ENCODE results near the gene TBCA.

DNA sequence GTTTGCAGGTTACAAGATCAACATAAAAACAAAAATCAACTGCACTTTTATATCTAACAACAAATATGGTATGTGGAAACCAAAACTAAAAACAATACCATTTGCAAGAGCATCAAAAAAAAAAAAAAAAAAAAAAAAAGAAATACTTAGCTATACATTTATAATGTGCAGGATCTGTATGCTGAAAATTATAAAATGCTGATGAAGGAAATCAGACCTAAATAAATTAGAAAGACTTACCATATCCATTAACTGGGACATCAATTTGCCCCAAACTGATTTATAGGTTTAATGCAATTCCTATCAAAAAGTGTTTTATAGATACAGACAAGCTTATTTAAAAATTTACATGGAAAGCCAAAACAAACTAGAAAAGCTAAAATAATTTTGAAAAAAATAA is 77.2 kb downstream of the TBCA start:
- TF ChIP-seq, protein P1, sequence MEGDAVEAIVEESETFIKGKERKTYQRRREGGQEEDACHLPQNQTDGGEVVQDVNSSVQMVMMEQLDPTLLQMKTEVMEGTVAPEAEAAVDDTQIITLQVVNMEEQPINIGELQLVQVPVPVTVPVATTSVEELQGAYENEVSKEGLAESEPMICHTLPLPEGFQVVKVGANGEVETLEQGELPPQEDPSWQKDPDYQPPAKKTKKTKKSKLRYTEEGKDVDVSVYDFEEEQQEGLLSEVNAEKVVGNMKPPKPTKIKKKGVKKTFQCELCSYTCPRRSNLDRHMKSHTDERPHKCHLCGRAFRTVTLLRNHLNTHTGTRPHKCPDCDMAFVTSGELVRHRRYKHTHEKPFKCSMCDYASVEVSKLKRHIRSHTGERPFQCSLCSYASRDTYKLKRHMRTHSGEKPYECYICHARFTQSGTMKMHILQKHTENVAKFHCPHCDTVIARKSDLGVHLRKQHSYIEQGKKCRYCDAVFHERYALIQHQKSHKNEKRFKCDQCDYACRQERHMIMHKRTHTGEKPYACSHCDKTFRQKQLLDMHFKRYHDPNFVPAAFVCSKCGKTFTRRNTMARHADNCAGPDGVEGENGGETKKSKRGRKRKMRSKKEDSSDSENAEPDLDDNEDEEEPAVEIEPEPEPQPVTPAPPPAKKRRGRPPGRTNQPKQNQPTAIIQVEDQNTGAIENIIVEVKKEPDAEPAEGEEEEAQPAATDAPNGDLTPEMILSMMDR (IDR thresholded peaks at IDR 0.05), result no peak
- TF ChIP-seq EP300 (IDR thresholded peaks at IDR 0.05), result no peak
